GM18868 (cell line): ENCODE measurements around the gene IL24.

Experiments used
- ATAC-seq: cut with Tn5 transposase; IDR thresholded peaks from one replicate; pipeline ENCODE4 v1.9.1; 2021; ENCODE audit warnings: mild to moderate bottlenecking, moderate library complexity; ENCODE audit not compliant: unreplicated experiment

The IL24 gene

DNA sequence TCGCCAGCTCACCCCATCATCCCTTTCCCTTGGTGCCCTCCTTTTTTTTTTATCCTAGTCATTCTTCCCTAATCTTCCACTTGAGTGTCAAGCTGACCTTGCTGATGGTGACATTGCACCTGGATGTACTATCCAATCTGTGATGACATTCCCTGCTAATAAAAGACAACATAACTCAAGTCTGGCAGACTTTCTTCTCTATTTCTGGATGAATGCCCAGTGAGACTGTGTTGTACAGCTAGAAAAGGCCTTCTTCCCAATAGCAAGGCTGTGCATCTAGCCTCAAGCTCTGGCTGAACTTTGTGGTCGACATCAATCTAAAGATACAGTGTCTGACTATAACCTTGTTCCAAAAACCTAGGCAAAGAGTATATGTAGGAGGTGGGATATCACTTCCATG lies 6.4 kb downstream of the IL24 start:
- no peak for ATAC-seq

- ATAC-seq: no peak
Measured at GRCh38 chr1:206904423-206905142, 7.3 kb downstream of the IL24 start.

- peak; percentile 59 for ATAC-seq
Measured at GRCh38 chr1:206905295-206906164, 8.3 kb downstream of the IL24 start.

DNA sequence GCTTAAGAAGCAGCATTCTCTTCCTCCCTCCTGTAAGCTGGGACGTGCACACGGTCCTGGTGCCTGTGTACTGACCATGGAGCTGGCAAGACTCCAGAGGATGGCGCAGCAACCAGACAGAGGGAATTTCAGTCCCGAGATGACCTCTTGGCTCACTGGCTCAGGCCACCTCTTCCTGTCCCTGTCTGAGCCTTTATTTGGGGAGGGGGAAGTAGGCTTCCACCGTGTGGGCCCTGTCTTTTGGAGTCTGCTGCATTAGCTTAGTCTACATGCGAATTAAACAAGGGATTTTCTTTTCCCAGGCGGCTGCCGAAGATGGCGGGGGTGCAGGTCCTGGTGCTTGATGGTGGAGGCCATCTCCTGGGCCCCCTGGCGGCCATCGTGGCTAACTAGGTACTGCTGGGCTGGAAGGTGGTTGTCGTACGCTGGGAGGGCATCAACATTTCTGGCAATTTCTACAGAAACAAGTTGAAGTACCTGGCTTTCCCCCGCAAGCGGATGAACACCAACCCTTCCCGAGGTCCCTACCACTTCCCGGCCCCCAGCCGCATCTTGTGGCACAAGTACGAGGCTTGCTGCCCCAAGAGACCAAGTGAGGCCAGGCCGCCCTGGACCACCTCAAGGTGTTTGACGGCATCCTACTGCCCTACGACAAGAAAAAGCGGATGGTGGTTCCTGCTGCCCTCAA lies 10.2 kb downstream of the IL24 start:
- no peak for ATAC-seq

DNA sequence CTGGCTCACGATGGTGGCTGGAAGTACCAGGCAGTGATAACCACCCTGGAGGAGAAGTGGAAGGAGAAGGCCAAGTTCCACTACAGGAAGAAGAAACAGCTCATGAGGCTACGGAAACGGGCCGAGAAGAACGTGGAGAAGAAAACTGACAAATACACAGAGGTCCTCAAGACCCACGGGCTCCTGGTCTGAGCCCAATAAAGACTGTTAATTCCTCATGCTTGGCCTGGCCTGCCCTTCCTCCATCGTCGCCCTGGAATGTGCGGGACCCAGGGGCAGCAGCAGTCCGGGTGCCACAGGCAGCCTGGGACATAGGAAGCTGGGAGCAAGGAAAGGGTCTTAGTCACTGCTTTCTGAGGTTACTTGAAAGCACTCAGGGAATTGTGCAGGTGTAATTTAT lies 10.8 kb downstream of the IL24 start:
- ATAC-seq: no peak

DNA sequence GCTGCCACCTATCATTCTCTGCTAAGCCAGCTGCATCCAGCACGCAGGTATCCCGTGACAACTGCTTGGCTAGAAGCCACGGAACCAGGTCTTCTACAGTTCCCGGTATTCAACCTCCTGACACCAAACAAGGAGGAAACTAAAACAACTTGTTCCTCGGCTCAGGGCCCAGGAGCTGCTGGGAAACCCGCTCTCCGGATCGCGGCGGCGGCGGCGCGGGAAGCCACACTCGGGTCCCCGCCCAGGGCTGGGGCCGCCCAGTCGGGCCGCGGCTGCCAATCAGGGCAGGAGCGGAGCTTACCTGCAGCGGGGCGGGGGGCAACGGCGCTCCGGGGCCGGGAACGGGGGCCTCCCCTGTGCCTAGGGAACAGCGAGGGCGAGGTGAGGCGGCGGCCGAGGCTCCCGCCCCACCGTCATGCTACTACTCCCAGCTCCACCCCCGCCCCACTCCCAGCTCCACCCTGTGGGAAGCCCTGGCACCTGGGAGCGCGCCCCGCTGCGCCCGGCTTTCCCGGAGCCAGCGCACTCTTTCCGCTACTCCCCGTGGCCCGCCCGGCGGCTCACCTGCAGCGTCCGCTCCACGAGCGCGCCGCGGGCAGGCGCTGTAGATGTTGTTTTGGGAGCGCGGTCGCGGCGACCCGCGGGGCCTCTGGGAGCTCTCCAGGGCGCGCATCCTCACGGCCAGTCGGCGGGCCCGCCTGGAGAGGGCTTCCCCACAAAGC lies 12.1 kb downstream of the IL24 start:
- ATAC-seq: no peak

- ATAC-seq: no peak
Measured at GRCh38 chr1:206909883-206910318, 12.7 kb downstream of the IL24 start.

GRCh38 chr1:206911064-206911663 lies 13.9 kb downstream of the IL24 start:
- no peak for ATAC-seq

GRCh38 chr1:206912445-206913095 lies 15.3 kb downstream of the IL24 start:
- no peak for ATAC-seq

DNA sequence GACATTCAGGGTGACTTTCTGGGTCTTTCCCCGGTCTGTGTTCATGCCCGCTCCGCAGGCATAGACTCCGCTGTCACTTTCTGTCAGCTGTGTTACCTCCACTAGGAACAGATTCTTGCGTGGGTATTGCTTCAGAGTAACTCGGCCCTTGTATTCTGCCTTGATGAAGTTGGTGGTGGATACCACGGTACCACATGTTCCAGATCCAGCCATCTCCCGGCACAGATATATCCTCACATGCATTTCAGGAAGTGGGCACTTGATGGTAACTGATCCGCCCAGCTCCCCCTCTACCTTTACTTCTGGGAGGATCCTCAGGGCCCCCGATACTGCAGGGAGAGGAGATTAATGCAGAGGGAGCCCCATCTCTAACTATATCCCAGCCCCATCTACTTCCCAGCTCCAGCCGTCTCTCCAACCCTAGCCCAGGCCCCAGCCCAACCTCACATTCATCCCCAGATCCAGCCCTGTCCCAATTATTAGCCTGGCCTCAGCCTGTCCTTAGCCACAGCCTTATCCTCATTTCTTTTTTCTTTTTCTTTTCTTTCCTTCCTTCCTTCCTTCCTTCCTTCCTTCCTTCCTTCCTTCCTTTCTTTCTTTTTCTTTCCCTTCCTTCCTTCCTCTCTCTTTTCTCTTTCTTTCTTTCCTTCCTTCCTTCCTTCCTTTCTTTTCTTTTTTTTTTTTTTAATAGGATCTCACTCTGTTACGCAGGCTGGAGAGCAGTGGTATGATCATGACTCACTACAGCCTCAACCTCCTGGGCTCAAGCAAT lies 16.7 kb downstream of the IL24 start:
- no peak for ATAC-seq

DNA sequence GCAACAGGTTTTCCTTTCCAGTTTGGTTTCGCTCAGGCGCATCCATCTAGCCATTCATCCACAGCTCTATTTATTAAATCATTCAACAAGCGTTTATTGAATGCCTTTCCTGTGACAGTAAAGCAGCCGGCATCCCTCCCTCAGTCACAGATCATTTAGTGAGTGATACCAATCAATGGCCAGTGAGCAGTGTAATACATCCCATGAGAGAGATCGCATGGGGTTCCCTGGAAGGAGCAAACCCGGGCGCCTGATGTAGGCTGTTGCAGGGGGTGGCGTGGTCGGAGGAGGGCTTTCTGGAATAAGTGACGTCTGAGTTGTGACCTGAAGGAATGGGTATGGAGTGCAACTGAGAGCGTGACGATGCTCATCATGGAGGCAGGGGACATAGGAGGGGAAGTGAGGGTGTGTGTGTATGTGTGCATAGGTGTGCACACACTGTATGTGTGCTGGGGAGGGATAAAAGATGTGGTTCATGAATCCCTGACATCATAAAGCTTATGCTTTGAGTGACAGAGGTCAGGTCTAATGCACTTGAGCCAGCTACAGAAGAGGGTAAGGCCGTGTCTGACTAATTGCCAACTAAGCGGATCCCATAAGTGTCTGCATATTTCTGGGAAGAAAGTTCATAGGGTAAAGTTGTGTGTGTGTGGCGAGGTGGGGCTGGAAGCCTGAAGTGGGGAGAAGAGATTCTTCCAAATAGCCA lies 17.9 kb downstream of the IL24 start:
- ATAC-seq: no peak

- ATAC-seq: no peak
Measured at GRCh38 chr1:206916000-206916709, 18.9 kb downstream of the IL24 start.

DNA sequence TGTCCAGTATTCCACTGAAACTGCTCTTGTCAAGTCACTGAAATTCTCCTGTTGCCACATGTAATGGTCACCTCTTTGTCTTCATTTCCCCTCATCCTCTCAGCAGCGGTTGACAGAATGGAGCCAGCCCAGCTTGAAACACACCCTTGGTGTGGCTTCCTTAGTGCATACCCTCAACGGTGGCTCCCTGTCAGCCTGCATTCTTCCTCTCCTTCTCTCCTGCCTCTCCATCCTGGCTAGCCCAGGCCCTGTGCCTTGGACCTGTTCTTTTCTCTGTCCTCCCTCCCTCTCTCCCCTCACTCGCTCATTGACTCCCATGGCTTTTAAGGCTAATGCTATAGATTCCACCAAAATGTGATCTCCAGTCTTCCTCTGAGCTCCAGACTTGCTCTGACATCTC lies 20.8 kb downstream of the IL24 start:
- ATAC-seq: no peak

DNA sequence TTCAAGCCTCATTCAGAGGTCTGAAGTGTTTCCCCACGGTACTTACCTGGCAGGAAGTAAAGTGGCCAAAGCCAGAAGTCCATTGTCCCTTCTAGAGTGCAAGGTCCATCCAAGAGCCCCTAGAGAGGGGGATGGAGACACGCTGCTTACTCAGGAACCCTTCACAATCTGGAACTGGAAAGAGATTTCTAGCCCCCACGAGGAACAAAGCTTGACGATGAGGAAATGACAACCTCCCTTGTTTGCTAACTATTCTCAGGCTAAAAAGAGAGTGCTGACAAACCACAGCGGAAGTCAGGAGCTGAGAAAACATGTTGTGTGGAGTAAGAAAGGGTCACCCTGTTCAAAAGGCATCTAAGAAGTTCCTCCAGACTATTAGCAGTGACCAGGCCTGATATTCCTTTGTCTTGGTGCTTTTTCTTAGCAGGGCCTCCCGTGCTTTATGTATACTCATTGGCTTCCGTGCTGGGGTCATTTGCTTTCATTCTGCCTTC lies 24.6 kb downstream of the IL24 start, which contains the start of gene FCMR:
Gene FCMR (minus strand): TSS at position 170 of the 494 bp plus-strand sequence. CDS start 87 bp downstream, at position 83.
- ATAC-seq: no peak

- no peak for ATAC-seq
Measured at GRCh38 chr1:206922524-206922923, 25.3 kb downstream of the IL24 start.

GRCh38 chr1:206923009-206923960 lies 26.0 kb downstream of the IL24 start:
- ATAC-seq: peak; percentile 54
